GM19240 (cell line): ENCODE measurements around the gene PHLDA2.
"Not testable (repeated sequence)": the region's sequence is repeated elsewhere in the genome, so short reads cannot be mapped to it uniquely, and the experiment has no call there.

Experiments
- DNase-seq: peaks from one replicate; pipeline ENCODE4 v3.0.0; 2011; ENCODE audit warnings: low spot score; ENCODE audit not compliant: insufficient read length

The PHLDA2 gene

DNA sequence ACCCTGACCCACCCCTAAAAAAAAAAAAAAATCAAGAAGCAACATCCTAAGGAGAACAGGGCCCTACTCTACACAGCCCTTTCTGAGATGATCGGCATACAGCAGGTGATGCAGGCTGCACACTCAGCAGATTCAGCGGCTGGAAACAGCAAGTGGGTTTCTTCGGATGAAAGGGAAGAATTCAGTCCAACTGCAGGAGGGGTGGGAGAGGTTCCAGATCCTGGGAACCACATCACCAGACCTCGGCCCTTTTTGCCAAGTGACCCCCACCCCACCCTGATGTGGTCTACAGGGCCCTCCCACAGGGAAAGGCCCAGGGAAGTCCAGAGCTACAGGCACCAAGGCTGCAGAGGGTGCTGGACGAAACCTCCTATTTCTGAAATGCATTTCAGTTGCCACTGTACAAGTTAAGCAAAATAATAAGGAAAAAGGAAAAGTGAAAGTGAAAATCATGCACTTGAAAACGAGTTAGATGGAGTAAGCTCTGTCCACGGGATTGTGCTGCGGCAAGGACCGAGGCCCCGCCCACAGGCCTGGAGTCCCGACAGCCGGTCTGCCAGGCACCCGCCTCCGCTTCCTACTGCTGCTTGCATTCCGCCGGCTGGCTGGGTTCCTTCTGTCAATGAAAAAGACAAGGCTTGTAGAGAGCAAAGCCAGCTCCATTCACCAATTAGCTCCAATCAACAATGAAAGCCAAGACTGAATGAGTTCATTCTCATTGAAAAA lies 16.0 kb upstream of the PHLDA2 start:
- DNase-seq: no peak

- DNase-seq: no peak
Measured at GRCh38 chr11:2944530-2944929, 15.3 kb upstream of the PHLDA2 start.

DNA sequence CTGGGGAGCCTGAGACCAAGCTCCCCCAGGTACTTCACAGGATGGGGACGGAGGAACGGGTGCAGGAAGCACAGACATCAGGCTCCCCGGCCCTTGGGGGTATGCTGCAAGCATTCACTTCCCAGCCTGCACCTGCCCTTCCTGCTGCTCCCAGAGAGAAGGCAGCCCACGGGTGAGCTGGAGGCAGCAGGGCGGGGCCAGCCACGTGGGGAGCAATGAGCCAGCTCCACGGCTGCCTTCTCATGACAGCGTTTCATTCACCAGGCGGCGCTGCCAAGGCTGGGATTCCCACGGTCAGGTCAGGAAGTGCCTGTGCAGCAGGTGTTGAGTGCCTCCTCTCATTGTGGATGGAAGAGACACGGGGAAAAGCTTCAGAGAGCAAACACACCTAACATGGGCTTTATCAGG lies 14.5 kb upstream of the PHLDA2 start:
- no peak for DNase-seq

DNA sequence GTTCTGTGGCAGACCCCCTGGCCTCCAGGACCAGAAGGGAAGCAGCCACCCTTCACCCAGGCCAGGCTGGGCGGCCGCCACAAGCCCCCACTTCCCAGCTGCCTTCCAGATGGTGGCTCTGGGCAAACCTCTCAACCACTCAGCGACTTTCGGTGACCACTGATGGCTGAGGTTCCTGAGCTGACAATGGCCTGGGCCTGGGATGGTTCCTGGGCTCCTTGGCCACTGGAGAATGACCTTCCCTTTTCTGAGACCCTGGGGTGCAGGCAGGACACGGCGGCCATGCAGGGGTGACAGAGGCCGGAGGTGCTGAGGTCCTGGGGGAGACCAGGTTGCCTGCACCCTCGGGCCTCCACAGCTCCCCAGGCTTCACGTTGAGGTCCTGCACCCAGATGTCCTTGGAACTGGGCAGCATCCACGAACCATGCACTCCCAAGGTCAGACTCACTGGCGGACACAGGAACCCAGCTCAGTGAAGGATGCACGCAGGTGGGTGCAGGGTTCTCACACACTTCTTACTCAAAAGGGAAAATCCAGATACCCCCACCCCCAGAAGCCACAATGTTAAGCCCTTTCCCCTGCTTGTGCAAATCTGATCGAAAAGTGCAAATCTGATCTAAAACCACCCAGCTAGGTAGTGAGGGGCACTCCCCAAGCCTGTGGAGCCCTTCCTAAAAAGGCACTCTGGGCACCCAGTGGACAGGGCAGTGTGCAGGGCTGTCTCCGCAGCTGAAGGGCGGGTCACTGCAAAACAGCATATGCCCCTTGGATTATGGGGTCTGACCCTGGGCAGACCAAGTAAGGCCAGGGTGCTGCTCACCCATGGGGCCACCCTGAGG lies 13.9 kb upstream of the PHLDA2 start:
- no peak for DNase-seq

DNA sequence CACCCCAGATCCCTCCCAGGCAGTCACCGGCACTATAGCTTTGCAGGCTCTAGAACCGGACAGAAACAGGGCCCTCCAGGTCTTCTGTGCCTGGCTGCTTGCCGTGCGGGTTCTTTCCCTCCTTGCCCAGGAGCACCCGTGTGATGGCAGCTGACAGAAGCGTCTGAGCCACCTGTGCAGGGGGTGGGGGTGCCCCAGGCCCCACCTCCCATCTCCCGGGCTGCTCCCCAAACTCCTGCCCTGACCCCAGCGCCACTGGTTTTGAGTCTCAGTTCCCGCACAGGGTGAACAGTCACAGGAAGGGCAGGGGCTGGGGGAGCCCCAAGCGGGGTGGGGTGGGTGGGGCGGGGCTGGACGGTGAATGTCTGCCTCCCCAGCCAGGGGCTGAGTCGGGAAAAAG lies 13.2 kb upstream of the PHLDA2 start:
- DNase-seq: no peak

GRCh38 chr11:2940921-2941821 lies 12.0 kb upstream of the PHLDA2 start:
- no peak for DNase-seq

- DNase-seq: no peak
Measured at GRCh38 chr11:2940147-2940920, 11.1 kb upstream of the PHLDA2 start.

GRCh38 chr11:2938458-2939418 lies 9.5 kb upstream of the PHLDA2 start:
- not testable (repeated sequence) for DNase-seq

DNA sequence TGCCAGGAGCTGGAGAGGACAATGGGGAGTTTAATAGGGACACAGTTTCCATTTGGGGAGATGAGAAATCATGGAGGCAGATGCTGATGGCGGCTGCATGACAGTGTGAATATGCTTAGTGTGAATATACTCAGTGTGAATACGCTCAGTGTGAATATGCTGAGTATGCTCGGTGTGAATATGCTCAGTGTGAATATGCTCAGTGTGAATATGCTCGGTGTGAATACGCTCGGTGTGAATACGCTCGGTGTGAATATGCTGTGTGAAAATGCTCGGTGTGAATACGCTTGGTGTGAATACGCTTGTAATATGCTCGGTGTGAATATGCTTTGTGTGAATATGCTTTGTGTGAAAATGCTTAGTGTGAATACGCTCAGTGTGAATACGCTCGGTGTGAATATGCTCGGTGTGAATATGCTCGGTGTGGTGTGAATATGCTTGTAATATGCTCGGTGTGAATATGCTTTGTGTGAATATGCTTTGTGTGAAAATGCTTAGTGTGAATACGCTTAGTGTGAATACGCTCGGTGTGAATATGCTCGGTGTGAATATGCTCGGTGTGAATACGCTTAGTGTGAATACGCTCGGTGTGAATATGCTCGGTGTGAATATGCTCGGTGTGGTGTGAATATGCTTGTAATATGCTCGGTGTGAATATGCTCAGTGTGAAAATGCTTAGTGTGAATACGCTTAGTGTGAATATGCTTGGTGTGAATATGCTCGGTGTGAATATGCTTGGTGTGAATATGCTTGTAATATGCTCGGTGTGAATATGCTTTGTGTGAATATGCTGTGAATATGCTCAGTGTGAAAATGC lies 8.6 kb upstream of the PHLDA2 start:
- DNase-seq: not testable (repeated sequence)

GRCh38 chr11:2934611-2935239 lies 5.5 kb upstream of the PHLDA2 start:
- no peak for DNase-seq

DNA sequence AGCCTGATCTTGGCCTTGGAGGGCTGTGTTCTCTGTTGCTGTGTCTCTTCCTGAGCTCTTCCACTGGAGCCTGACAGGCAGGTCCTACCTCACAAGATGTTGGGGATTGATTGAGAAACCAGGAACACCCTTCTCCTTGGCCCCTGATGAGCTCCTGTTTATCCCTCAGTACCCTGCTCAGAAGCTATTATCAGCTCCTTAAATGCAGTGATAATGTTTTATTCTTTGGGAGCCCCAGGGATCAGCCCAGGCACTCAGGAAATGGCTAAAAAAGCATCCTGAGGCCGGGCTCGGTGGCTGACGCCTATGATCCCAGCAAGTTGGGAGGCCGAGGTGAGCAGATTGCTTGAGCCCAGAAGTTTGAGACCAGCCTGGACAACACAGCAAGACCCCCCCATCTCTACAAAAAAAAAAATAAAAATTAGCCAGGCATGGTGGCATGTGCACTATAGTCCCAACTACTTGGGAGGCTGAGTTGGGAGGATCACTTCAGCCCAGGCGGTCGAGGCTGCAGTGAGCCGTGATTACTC lies 4.9 kb upstream of the PHLDA2 start:
- no peak for DNase-seq

DNA sequence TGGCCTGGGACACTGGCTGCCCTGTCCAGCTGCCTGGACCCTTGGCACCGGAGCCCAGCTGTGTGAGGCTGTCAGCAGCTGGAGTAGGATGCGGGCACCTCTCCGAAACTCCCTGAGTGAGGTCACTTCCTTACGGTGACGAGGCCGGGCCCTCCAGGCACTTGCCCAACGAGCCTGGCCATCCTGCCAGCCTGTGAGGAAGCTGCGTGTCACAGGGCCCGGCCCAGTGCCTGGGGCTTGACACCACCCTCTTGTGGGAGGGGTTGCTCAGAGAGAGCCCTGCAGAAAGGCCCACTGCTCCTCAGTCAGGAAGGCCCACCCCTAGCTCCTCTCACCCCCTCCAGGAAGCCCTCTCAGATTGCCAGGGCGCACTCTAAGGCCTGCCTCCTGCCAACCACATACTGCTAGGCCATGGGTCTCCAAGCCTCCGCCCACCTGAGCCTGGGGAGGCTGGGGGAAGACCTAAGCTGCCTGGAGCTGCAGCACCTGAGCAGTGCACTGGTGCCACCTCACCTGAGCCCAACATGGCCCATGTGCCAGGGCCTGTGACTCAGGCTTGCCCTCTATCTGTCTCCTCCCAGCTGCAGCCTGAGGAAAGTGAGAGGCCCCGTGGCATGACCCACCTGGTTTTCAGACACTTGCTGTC lies 4.3 kb upstream of the PHLDA2 start:
- no peak for DNase-seq

DNA sequence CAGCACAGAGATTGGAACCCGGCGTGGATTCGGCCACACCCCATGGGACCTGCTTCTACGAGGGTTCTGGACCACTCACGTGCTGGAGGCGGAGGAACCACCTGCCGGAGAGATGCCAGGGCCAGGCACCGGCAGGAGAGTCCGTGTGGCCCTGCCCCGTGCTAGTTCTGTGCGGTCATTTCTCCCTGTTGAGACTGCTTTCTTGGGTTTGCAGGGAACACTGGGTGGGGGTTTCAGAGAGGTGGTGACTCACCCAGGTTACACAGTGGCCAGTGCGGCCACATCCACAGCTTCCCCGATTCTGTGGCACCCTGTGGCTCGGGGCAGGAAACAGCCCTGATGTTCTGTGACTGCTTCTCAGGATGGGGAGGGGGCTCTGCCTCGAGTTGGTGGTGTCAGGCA lies 3.6 kb upstream of the PHLDA2 start:
- DNase-seq: no peak

DNA sequence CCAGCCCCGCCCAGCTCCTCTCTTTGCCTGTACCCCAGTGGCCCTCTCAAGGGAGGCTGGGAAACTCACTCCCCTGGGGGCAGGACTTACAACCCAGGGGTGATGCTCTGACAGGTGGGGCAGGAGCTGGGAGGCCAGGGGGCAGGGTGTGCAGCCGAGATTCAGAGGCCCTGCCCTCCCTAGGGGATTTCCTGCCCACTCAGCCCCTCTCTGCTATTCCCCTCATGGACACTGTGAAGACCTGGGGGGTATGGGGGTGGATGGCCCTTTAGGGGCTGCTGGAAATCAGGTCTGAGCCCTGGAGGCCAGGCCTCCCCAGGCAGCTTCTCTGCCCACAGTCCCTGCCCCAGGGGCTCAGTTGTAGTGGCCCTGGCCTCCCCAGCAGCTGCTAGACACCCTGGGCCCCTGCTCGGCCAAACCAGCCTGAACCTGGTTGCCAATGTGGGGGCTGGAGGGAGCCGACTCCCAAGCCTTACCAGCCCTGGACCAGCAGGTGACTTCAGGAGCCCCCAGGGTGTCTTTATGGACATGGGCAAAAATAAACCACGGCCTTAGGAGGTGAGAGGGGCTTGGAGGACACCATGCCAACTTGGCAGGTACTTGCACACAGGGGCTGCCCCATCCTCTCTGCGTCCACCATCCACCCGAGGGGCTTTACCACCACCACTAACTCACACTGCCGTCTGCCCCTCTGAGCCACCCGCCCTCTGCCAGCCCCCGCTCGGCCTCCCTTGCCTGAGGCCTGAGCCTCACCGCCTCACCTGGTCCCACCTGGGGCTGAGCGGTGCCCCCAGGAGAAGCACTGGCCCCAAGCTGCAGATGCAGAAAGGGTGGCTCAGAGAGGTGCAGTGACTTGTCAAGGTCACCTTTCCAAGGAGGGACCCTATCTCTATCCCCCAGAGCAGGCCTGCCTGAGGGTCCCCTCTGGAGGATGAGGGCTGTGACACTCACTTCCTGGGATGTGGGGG lies 2.8 kb upstream of the PHLDA2 start:
- no peak for DNase-seq

DNA sequence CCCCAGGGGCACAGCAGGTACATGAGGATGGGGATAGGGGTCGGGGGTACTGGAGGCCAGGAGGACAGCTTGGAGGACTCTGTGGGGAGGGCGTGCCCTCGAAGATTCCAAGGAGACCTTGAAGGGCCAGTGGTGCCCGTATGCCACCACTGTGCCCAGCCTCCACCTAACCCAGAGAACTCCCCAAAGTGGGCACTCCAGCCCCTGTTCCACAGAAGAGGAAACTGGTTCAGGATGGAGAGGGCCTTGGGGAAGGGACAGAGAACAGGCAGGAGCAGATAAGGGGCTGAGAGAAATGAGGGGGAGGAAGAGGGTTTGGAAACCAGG lies 2.2 kb upstream of the PHLDA2 start:
- no peak for DNase-seq

DNA sequence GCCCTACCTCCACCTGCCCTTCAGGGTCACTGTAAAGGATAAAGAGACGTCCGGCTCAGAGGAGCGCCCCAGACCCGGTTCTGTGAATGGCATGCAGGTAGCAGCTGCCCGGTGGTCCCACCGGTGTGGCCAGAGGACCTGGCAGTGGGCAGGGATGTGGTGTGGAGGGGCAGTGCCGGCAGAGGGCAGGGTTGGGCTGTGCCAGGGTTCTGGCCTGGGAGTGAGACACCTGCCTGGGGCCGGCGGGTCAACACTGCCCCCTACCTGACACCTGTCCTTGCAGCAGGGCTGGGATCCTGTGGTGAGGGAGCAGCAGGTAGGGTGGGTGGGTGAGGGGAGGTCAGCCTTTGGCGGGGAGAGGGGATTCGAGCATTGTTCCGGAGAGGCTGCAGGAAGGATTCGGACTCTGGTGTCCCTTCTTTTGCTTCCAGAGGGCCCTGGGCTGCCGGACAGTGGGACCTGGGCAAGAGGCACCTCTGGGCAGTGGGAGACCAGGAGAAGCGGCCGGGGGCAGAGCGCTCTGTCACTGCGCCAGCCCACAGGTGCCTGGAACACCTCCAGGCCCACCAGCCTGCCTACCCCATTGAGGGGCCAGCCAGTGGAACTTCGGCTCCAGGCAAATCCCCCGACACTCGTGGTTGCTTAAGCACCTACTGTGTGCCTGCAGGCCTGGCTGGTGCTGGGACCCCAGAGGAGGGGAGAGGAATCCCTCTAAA lies 1.6 kb upstream of the PHLDA2 start:
- peak; percentile 67 for DNase-seq
